HEK293 (cell line): Measurements from ENCODE around the gene KCNC1.

Experiments used
- CTCF ChIA-PET: fragments of 350-600 bp; formaldehyde crosslinking; extraction: SDS; loops from one replicate; lab custom pipeline; 2021; ENCODE audit warnings: antibody characterized with exemption; lab: Yijun Ruan, JAX
- POLR2A ChIA-PET: fragments of 300-600 bp; formaldehyde crosslinking; extraction: SDS; loops from one replicate; lab custom pipeline; 2020; ENCODE audit warnings: antibody characterized with exemption, inconsistent platforms; lab: Yijun Ruan, JAX
- H3K27ac ChIP-seq: fragments of 200-500 bp; sonication (Bioruptor generic); 2 replicates; pipeline ENCODE4 v1.5.1; 2014; ENCODE audit warnings: low read depth, low read length, control low read depth, inconsistent platforms; ENCODE audit errors: extremely low read depth
- H3K36me3 ChIP-seq, 2 experiments: fragments of 200-500 bp in 1 of 2; sonication (Bioruptor generic) in 1 of 2; 1 replicate in 1 of 2; 2 replicates in 1 of 2; pipeline ENCODE4 v1.5.1; 2014 to 2017; ENCODE audit warnings: inconsistent platforms in 2 of 2, low read length in 2 of 2; ENCODE audit not compliant: control insufficient read depth in 2 of 2, insufficient read depth in 1 of 2
- H3K4me1 ChIP-seq: fragments of 200-500 bp; sonication (Bioruptor generic); 2 replicates; pipeline ENCODE4 v1.5.1; 2014; ENCODE audit warnings: mild to moderate bottlenecking, low read length, inconsistent platforms; ENCODE audit not compliant: control insufficient read depth, insufficient read depth
- H3K4me3 ChIP-seq: 2 replicates; pipeline ENCODE4 v1.5.1; 2011; ENCODE audit warnings: low read depth, mild to moderate bottlenecking, control low read depth, low read length, moderate library complexity
- H3K9me3 ChIP-seq: fragments of 200-500 bp; sonication (Bioruptor generic); 2 replicates; pipeline ENCODE4 v1.5.1; 2014; ENCODE audit warnings: low read depth, low read length, inconsistent platforms; ENCODE audit not compliant: control insufficient read depth, insufficient read depth
- GLI2 ChIP-seq: fragments of 450-650 bp; formaldehyde crosslinking; IDR thresholded peaks from 2 replicates; pipeline ENCODE4; 2017; ENCODE audit warnings: missing biosample characterization, missing genetic modification characterization, low read depth, borderline replicate concordance
- PBX3 ChIP-seq: sonication (generic); formaldehyde crosslinking; IDR thresholded peaks from 2 replicates; pipeline ENCODE4 v1.8.1; 2022; ENCODE audit warnings: mild to moderate bottlenecking, moderate library complexity, missing genetic modification reagents
- PRDM4 ChIP-seq: fragments of 450-650 bp; formaldehyde crosslinking; IDR thresholded peaks from 2 replicates; pipeline ENCODE4 v1.5.1; 2017; ENCODE audit warnings: missing biosample characterization, missing genetic modification characterization
- PRDM6 ChIP-seq: fragments of 450-650 bp; formaldehyde crosslinking; IDR thresholded peaks from 2 replicates; pipeline ENCODE4 v1.5.1; 2017; ENCODE audit warnings: missing biosample characterization, missing genetic modification characterization
- REPIN1 ChIP-seq: fragments of 450-650 bp; formaldehyde crosslinking; IDR thresholded peaks from 2 replicates; pipeline ENCODE4 v1.5.1; 2017; ENCODE audit warnings: missing biosample characterization, missing genetic modification characterization, low read depth
- SP3 ChIP-seq: fragments of 450-650 bp; formaldehyde crosslinking; IDR thresholded peaks from 2 replicates; pipeline ENCODE4 v1.5.1; 2016; ENCODE audit warnings: missing biosample characterization, missing genetic modification characterization
- TRIM28 ChIP-seq: IDR thresholded peaks from 2 replicates; pipeline ENCODE4 v1.6.1; 2011; ENCODE audit warnings: low read length, control low read depth, borderline replicate concordance
- ZBTB49 ChIP-seq: fragments of 450-650 bp; formaldehyde crosslinking; IDR thresholded peaks from 2 replicates; pipeline ENCODE4 v1.5.1; 2016; ENCODE audit warnings: missing biosample characterization, missing genetic modification characterization, low read depth
- ZFP3 ChIP-seq: fragments of 450-650 bp; formaldehyde crosslinking; IDR thresholded peaks from 2 replicates; pipeline ENCODE4 v1.5.1; 2016; ENCODE audit warnings: low read depth, missing biosample characterization, missing genetic modification characterization
- ZFP41 ChIP-seq: fragments of 450-650 bp; formaldehyde crosslinking; IDR thresholded peaks from 2 replicates; pipeline ENCODE4 v1.5.1; 2016; ENCODE audit warnings: missing biosample characterization, missing genetic modification characterization, borderline replicate concordance
- ZNF132 ChIP-seq: fragments of 450-650 bp; formaldehyde crosslinking; IDR thresholded peaks from 2 replicates; pipeline ENCODE4 v1.5.1; 2017; ENCODE audit warnings: missing biosample characterization, missing genetic modification characterization, borderline replicate concordance
- ZNF138 ChIP-seq: fragments of 450-650 bp; formaldehyde crosslinking; IDR thresholded peaks from 2 replicates; pipeline ENCODE4 v1.5.1; 2016; ENCODE audit warnings: missing biosample characterization, missing genetic modification characterization, borderline replicate concordance
- ZNF292 ChIP-seq: fragments of 450-650 bp; formaldehyde crosslinking; IDR thresholded peaks from 2 replicates; pipeline ENCODE4 v1.5.1; 2016; ENCODE audit warnings: low read depth, missing biosample characterization, missing genetic modification characterization, borderline replicate concordance
- ZNF354C ChIP-seq: fragments of 450-650 bp; formaldehyde crosslinking; IDR thresholded peaks from 2 replicates; pipeline ENCODE4 v1.5.1; 2016; ENCODE audit warnings: missing biosample characterization, missing genetic modification characterization, low read depth, borderline replicate concordance
- ZNF518A ChIP-seq: fragments of 450-650 bp; formaldehyde crosslinking; conservative IDR thresholded peaks from 2 replicates; pipeline ENCODE4 v1.5.1; 2016; ENCODE audit warnings: low read depth, missing biosample characterization, missing genetic modification characterization
- ZNF521 ChIP-seq: fragments of 450-650 bp; formaldehyde crosslinking; IDR thresholded peaks from 2 replicates; pipeline ENCODE4 v1.5.1; 2017; ENCODE audit warnings: missing biosample characterization, mild to moderate bottlenecking, missing genetic modification characterization
- ZNF549 ChIP-seq: fragments of 450-650 bp; IDR thresholded peaks from 2 replicates; pipeline ENCODE4 v1.5.1; 2018; ENCODE audit warnings: missing biosample characterization, missing genetic modification characterization, mild to moderate bottlenecking, inconsistent platforms, moderate library complexity
- ZNF621 ChIP-seq: fragments of 450-650 bp; formaldehyde crosslinking; IDR thresholded peaks from 2 replicates; pipeline ENCODE4 v1.5.1; 2017; ENCODE audit warnings: missing biosample characterization, missing genetic modification characterization
- ZNF660 ChIP-seq: fragments of 450-650 bp; IDR thresholded peaks from 2 replicates; pipeline ENCODE4 v1.5.1; 2018; ENCODE audit warnings: missing biosample characterization, mild to moderate bottlenecking, missing genetic modification characterization
- ZNF747 ChIP-seq: fragments of 450-650 bp; formaldehyde crosslinking; IDR thresholded peaks from 2 replicates; pipeline ENCODE4 v1.5.1; 2016; ENCODE audit warnings: missing biosample characterization, missing genetic modification characterization

The KCNC1 gene

GRCh38 chr11:17783878-17784277 is 49.3 kb downstream of the KCNC1 start:
- H3K9me3 ChIP-seq = no peaks in the 10 kb centered on the region
- CTCF ChIA-PET = no interaction called here
- no peaks in the 10 kb centered on the region for H3K4me1 ChIP-seq
- no peak for TF ChIP-seq ZNF747 (tag by site-specific recombination)
- TF ChIP-seq PRDM4 (tag by site-specific recombination) = no peak
- TF ChIP-seq PBX3 (CRISPR knock-in tag) = no peak
- no peak for TF ChIP-seq ZBTB49
- no peak for TF ChIP-seq ZNF138 (tag by site-specific recombination)
- no peak for TF ChIP-seq PRDM6 (tag by site-specific recombination)
- TF ChIP-seq ZNF354C (tag by site-specific recombination) = no peak
- TF ChIP-seq ZNF521 = no peak
- no peak for TF ChIP-seq ZNF660 (tag by site-specific recombination)
- TF ChIP-seq REPIN1 (tag by site-specific recombination) = no peak
- TF ChIP-seq, all 188 proteins: peak for 0
- POLR2A ChIA-PET = no interaction called here
- H3K27ac ChIP-seq = no peak overlapping the region
- H3K4me3 ChIP-seq = no peak overlapping the region
- no peaks in the 10 kb centered on the region for H3K36me3 ChIP-seq

GRCh38 chr11:17786824-17787525 is 52.4 kb downstream of the KCNC1 start:
- Histone ChIP-seq H3K9me3 (no peaks in the 10 kb centered on the region), H3K4me3 (no peak overlapping the region), H3K4me1 (no peaks in the 10 kb centered on the region), H3K27ac (no peak overlapping the region), H3K36me3 (no peaks in the 10 kb centered on the region)
- ChIA-PET POLR2A (no interaction called here), CTCF (interaction anchor here (0.6 to 1.6 kb wide), 4 partner anchors 56 to 360 kb away, joined by 3 to 6 read pairs (median 3); no protein-coding TSS in a partner anchor)
- no peak for TF ChIP-seq GLI2
- TF ChIP-seq ZNF621 (tag by site-specific recombination) = no peak
- TF ChIP-seq ZNF132 (tag by site-specific recombination) = no peak
- TF ChIP-seq ZNF549 (tag by site-specific recombination) = no peak
- no peak for TF ChIP-seq TRIM28
- TF ChIP-seq ZNF292 (tag by site-specific recombination) = no peak
- TF ChIP-seq ZNF518A (tag by site-specific recombination) = no peak
- TF ChIP-seq SP3 (tag by site-specific recombination) = no peak
- no peak for TF ChIP-seq ZFP3 (tag by site-specific recombination)
- no peak for TF ChIP-seq ZFP41 (tag by site-specific recombination)
